GM21786 (cell line): ENCODE data around the gene RFC1.
"Not testable (repeated sequence)": the region's sequence is repeated elsewhere in the genome, so short reads cannot be mapped to it uniquely, and the experiment has no call there.

Source experiments
- ATAC-seq: cut with Tn5 transposase; IDR thresholded peaks from one replicate; pipeline ENCODE4 v1.9.1; 2021; ENCODE audit not compliant: unreplicated experiment

RFC1 gene

GRCh38 chr4:39305912-39306677 lies 60.1 kb downstream of the RFC1 start:
- ATAC-seq = no peak

- ATAC-seq = no peak
Measured at GRCh38 chr4:39304651-39305050, 61.5 kb downstream of the RFC1 start.

GRCh38 chr4:39303871-39304270 lies 62.3 kb downstream of the RFC1 start:
- no peak for ATAC-seq

GRCh38 chr4:39302901-39303300 lies 63.3 kb downstream of the RFC1 start:
- no peak for ATAC-seq

GRCh38 chr4:39295784-39296183 lies 70.4 kb downstream of the RFC1 start:
- ATAC-seq = no peak

- not testable (repeated sequence) for ATAC-seq
Measured at GRCh38 chr4:39292433-39292832, 73.7 kb downstream of the RFC1 start.

- no peak for ATAC-seq
Measured at GRCh38 chr4:39291686-39292085, 74.5 kb downstream of the RFC1 start.

- no peak for ATAC-seq
Measured at GRCh38 chr4:39287223-39287622, 78.9 kb downstream of the RFC1 start.

GRCh38 chr4:39286263-39286662 lies 79.9 kb downstream of the RFC1 start:
- ATAC-seq = no peak

- ATAC-seq = no peak
Measured at GRCh38 chr4:39285853-39286252, 80.3 kb downstream of the RFC1 start.

GRCh38 chr4:39285111-39285795 lies 80.9 kb downstream of the RFC1 start:
- no peak for ATAC-seq

- ATAC-seq = no peak
Measured at GRCh38 chr4:39280770-39281169, 85.4 kb downstream of the RFC1 start.

GRCh38 chr4:39279416-39279815 lies 86.7 kb downstream of the RFC1 start:
- ATAC-seq = no peak

GRCh38 chr4:39278476-39278875 lies 87.7 kb downstream of the RFC1 start:
- no peak for ATAC-seq

GRCh38 chr4:39277661-39278060 lies 88.5 kb downstream of the RFC1 start:
- not testable (repeated sequence) for ATAC-seq

GRCh38 chr4:39274503-39274902 lies 91.7 kb downstream of the RFC1 start:
- no peak for ATAC-seq

- ATAC-seq = no peak
Measured at GRCh38 chr4:39263895-39264294, 102.3 kb downstream of the RFC1 start.

- no peak for ATAC-seq
Measured at GRCh38 chr4:39259571-39260330, 106.4 kb downstream of the RFC1 start.

- ATAC-seq = no peak
Measured at GRCh38 chr4:39256436-39256835, 109.7 kb downstream of the RFC1 start.

- no peak for ATAC-seq
Measured at GRCh38 chr4:39255871-39256270, 110.3 kb downstream of the RFC1 start.

- no peak for ATAC-seq
Measured at GRCh38 chr4:39255266-39255665, 110.9 kb downstream of the RFC1 start.

GRCh38 chr4:39243462-39243861 lies 122.7 kb downstream of the RFC1 start:
- ATAC-seq = no peak
